Measurements from ENCODE around the gene WFDC2. TPM values are rescaled to one million over a fixed set of nuclear protein-coding genes. Genes with fewer than 3 reads are reported as not detected.

WFDC2 gene
- total and polyA plus RNA-seq, 2 of the 8 experiments (the other 6 are each of a cell fraction or from before 2014, with no cell fraction given) = 77.9 to 137 TPM

DNA sequence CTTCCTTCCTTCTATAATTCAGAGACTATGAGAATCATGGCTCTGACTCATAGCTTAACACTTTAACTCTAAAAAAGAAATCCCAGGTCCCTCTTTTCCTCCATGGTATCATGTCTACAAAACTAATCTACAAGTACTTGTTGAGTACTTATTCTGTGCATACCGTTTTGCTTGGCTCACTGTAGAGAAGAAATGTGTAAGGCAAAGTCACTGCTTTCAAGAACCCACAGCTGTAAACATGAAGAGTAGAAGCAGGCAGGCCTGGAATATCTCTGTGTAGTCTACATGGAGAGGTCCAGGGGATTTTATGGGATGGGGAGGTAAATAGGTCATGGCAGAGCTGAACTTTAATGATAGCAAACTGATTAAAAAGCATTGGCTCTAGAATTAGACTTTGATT lies 32.0 kb downstream of the WFDC2 start:
- no peak overlapping the region for H3K23ac ChIP-seq (ENCODE audit: insufficient read length)
- WGBS, 2 experiments (ENCODE audit: extremely low coverage in 1 of 2, insufficient coverage in 1 of 2, insufficient read length in 1 of 2, insufficient replicate concordance in 2 of 2, low coverage in 1 of 2, low lambda C conversion rate in 2 of 2, missing lambda C conversion rate in 1 of 2) = 85% methylated on average over 1 of the region's 1 CpG; no CpG with 5 or more reads in 1 of the 2 experiments
- H3K4me1 ChIP-seq (replicated peaks in 1 of 4; ENCODE audit: control insufficient read depth in 3 of 4, insufficient read depth in 4 of 4, low read length in 3 of 4) = 0 out of 7 replicates have a peak, but pooled peaks cover 0 to 3% (median 0%) of the 10 kb centered on the region in 4 experiments
- H3K36me3 ChIP-seq (ENCODE audit: control insufficient read depth in 2 of 4, insufficient read depth in 4 of 4, low read length in 3 of 4) = no peaks in the 10 kb centered on the region
- no peak overlapping the region for H2BK15ac ChIP-seq (ENCODE audit: low read length)
- H4K8ac ChIP-seq (ENCODE audit: extremely low read depth, insufficient read depth, low read length) = no peak overlapping the region
- no peaks in the 10 kb centered on the region for H3K9me3 ChIP-seq (ENCODE audit: insufficient read depth in 2 of 2, low read depth in 1 of 2, low read length in 1 of 2)
- no peak overlapping the region for H3K14ac ChIP-seq (ENCODE audit: insufficient read length)
- H3K56ac ChIP-seq (replicated peaks; ENCODE audit: insufficient read length, low read depth, low read length) = no peak overlapping the region
- H4K91ac ChIP-seq (replicated peaks; ENCODE audit: insufficient read length, low read length) = no peak overlapping the region
- H3K18ac ChIP-seq (ENCODE audit: extremely low read depth, low read length) = no peak overlapping the region
- no peaks in the 10 kb centered on the region for H3K79me2 ChIP-seq (ENCODE audit: control insufficient read depth in 1 of 2, insufficient read depth in 2 of 2, low read length in 2 of 2)
- H4K20me1 ChIP-seq (replicated peaks in 1 of 2; ENCODE audit: control insufficient read depth in 1 of 2, insufficient read depth in 2 of 2, low read length in 2 of 2) = no peaks in the 10 kb centered on the region
- H2AFZ ChIP-seq (ENCODE audit: low read length) = no peak overlapping the region
- no peak for FAIRE-seq
- H2BK5ac ChIP-seq (ENCODE audit: low read depth, low read length) = no peak overlapping the region
- no peak overlapping the region for H2BK20ac ChIP-seq (ENCODE audit: low read length)
- H3K23me2 ChIP-seq (ENCODE audit: low read depth, low read length) = no peaks in the 10 kb centered on the region
- H3K9ac ChIP-seq (replicated peaks in 1 of 4; ENCODE audit: extremely low read depth in 1 of 4, low read depth in 3 of 4, low read length in 3 of 4) = no peak overlapping the region
- no peak for TF ChIP-seq CEBPB (IDR thresholded peaks at IDR 0.05; ENCODE audit: low read depth, low read length)
- no peak for TF ChIP-seq SP1 (IDR thresholded peaks at IDR 0.05; ENCODE audit: low read depth, low read length)
- no peak for TF ChIP-seq KDM4A (IDR thresholded peaks at IDR 0.05; ENCODE audit: low read depth, low read length, severe bottlenecking)
- TF ChIP-seq HDAC6 (IDR thresholded peaks at IDR 0.05; ENCODE audit: low read depth, low read length) = no peak
- no peak for TF ChIP-seq NANOG (IDR thresholded peaks at IDR 0.05; ENCODE audit: insufficient read depth, low read depth, low read length, poor library complexity, severe bottlenecking)
- no peak for TF ChIP-seq BACH1 (IDR thresholded peaks at IDR 0.05; ENCODE audit: low read length)
- TF ChIP-seq, protein P1, sequence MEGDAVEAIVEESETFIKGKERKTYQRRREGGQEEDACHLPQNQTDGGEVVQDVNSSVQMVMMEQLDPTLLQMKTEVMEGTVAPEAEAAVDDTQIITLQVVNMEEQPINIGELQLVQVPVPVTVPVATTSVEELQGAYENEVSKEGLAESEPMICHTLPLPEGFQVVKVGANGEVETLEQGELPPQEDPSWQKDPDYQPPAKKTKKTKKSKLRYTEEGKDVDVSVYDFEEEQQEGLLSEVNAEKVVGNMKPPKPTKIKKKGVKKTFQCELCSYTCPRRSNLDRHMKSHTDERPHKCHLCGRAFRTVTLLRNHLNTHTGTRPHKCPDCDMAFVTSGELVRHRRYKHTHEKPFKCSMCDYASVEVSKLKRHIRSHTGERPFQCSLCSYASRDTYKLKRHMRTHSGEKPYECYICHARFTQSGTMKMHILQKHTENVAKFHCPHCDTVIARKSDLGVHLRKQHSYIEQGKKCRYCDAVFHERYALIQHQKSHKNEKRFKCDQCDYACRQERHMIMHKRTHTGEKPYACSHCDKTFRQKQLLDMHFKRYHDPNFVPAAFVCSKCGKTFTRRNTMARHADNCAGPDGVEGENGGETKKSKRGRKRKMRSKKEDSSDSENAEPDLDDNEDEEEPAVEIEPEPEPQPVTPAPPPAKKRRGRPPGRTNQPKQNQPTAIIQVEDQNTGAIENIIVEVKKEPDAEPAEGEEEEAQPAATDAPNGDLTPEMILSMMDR (IDR thresholded peaks at IDR 0.05; ENCODE audit: control extremely low read depth in 1 of 3, insufficient read depth in 1 of 3, low read depth in 1 of 3, low read length in 3 of 3) = no peak
- TF ChIP-seq SP2 (IDR thresholded peaks at IDR 0.05; ENCODE audit: low read length) = no peak
- TF ChIP-seq YY1 (IDR thresholded peaks at IDR 0.05; ENCODE audit: low read depth, low read length) = no peak
- TF ChIP-seq, protein P2, sequence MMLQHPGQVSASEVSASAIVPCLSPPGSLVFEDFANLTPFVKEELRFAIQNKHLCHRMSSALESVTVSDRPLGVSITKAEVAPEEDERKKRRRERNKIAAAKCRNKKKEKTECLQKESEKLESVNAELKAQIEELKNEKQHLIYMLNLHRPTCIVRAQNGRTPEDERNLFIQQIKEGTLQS (IDR thresholded peaks at IDR 0.05; ENCODE audit: insufficient read depth, low read depth, low read length) = no peak
- no peaks in the 10 kb centered on the region for H3K79me1 ChIP-seq (ENCODE audit: low read depth, low read length)
- no peak overlapping the region for H2BK12ac ChIP-seq (ENCODE audit: low read depth, low read length)
- ChIA-PET POLR2A (ENCODE audit: partially characterized antibody) (no interaction called here), CTCF (ENCODE audit: partially characterized antibody) (interaction anchor here (1.1 to 3.0 kb wide), 2 partner anchors 270 to 389 kb away, joined by 3 to 13 read pairs; no protein-coding TSS in a partner anchor)
- H3K27ac ChIP-seq (ENCODE audit: low read depth, low read length) = no peak overlapping the region
- no peak overlapping the region for H2BK120ac ChIP-seq (replicated peaks; ENCODE audit: low read depth, low read length)
- H3K4me2 ChIP-seq (ENCODE audit: insufficient read depth in 1 of 2, low read depth in 2 of 2, low read length in 2 of 2) = no peak overlapping the region
- no peaks in the 10 kb centered on the region for H3K27me3 ChIP-seq (replicated peaks in 1 of 4; ENCODE audit: control insufficient read depth in 3 of 4, extremely low read depth in 1 of 4, insufficient read depth in 3 of 4, low read length in 3 of 4)
- H3K4ac ChIP-seq (replicated peaks; ENCODE audit: insufficient read length, low read depth, low read length) = no peak overlapping the region
- no peak overlapping the region for H4K5ac ChIP-seq (ENCODE audit: insufficient read length, low read depth, low read length)
- no peak overlapping the region for H2AK5ac ChIP-seq (ENCODE audit: low read depth, low read length)
- no peak overlapping the region for H3K4me3 ChIP-seq (ENCODE audit: extremely low read depth in 1 of 4, insufficient read depth in 2 of 4, low read depth in 3 of 4, low read length in 4 of 4)
- DNase-seq (ENCODE audit: low read depth in 1 of 2, low spot score in 2 of 2) = no peak

Data from H1 (cell line).